ENCODE results near the gene WHRN. TPM values are rescaled to one million over a fixed set of nuclear protein-coding genes. Genes with fewer than 3 reads are reported as not detected.

WHRN gene
- polyA plus RNA-seq, 3 donors, result 11.0 to 15.1 (median 13.6) TPM

DNA sequence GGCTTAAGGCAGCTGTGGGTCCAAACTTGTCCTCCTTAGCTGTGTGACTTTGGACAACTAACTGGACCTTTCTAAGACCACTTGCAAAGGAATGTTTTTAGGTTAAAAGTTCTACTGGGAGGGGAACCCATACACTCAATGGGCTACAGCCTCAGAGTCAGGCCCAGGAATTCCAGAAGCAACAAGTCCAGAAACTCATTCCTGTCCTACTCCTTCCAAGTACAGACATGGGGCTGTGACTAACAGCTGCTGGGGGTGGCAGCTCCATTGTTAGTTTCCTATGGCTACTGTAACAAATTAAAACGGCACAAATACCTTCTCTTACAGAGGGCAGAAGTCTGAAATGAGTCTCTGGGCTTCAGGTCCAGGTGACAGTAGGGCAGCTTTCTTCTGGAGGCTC lies 105.1 kb downstream of the WHRN start:
- no peak for DNase-seq

DNA sequence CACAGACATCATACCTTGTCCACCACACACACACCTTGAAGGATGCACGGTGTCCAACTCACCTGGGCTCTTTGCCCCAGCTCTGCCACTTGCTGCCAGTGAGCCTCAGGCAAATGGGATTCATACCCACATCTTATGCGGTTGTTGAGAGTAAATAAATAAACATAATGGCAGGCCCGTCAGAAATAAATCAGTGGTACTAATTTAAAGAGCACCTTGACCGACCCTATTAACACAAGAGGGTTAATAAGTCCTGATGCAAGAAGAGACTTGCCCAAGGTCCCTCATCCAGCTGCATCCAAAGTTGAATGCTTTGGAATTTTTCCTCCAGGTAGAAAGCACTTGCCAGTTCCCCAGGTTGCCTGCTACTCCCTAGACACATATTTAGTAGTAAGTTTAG lies 105.9 kb downstream of the WHRN start:
- no peak for DNase-seq

DNA sequence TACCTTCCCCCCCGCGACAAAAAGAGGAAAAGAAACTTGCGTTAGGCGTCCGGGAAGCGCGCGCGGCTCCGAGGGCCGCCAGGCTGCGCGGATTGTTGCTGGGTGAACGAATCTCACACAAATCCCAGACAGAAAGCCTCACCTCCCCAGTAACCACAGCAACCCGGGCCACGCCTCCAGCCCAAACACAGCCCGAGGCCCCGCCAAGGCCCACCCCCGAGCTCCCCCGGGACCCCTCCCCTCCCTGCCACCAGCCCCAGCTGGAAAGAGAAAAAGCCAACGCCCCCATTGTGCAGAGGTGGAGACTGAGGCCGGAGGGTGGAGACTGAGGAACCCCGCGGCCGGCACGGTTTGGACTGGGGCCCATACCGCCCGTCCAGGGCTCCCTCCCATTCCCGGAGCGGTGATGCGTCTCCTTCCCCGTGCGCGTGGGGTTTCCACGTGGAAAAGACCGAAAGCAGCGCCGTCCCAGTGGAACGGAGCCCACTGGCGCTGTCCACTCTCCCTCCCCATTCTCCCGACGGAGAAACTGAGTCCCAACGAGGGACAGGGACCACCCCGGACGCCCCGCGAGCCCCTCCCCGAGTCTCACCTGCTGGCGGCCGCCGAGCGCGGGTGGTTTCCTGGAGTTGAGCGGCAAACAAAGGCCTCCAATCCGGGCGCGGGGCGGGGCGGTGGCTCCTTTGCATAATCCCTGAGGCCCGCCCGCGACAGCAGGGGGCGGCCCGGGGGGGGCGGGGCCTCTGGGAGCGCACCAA lies 107.2 kb downstream of the WHRN start:
- DNase-seq, result peak; percentile 93

DNA sequence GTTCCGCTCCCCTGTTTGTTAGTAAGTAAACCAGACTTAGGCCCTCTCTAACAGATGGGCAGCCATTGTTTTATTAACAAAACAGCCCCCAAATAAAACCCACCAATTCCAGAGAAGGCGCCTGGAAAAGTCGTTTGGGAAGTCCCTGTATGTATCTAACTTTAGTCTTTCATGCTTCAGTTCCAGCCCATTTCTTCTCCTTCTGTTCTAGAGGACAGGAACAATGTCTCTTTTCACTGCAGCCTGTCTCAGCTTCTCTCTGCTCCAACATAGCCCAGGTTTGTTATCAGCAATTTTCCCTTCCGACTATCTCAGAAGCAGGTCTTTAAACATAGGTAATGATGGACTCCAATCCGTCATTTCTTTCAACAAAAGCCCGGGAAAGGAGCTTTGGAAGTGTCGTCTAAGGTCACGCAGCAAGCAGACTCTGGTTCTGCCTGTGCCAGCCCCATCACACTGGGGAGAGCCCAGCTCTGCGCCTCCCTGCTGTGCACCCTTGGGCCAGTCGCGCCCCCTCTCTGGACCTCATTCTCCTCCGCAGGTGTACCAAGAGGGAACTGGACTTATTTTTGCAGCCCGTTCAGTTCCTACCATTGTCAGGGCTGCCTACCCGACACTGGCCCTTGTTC lies 107.9 kb downstream of the WHRN start:
- no peak for DNase-seq

DNA sequence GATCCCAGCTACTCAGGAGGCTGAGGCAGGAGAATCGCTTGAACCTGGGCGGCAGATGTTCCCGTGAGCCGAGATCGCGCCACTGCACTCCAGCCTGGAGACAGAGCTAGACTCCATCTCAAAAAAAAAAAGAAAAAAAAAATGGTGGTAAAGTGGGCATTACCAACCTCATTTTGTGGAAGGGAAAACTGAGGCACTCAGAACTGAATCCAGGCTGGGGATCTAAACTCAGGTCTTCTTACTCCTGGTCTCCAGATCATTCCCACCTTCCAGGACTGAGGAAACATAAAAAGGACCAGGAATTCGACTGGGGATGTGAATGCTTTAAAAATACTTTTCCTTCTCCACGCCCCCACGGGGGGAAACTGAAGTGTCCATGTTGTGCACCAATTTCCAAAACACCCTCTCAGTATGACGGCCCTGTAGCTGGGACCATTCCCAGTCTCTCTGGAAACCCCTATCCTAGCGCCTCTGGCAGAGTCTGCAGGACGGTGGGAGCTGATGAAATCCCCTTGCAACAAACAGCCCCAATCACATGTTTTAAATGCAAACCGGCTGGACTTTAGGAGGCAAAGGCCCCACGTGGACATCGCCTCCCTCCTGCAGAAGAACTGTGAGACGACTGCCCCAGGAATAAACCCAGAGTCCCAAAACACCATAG lies 108.6 kb downstream of the WHRN start:
- DNase-seq, result no peak

DNA sequence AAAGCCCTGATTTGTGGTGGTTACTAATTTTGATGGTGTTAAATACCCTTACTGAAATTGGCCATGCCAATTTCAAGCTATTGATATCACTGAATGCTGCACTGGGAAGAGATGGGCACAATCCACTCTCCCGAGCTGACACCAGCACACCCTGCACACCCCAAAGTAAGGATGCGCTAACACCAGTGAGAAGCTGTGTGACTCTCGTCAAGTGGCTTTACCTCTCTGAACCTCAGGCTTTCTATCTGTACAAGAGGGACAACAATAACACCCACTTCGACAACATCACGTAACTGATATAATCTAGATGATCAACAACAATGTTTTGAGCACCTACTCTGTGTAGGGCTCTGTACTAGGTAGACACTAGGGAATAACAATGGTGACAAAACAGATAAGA lies 109.5 kb downstream of the WHRN start:
- DNase-seq, result no peak

DNA sequence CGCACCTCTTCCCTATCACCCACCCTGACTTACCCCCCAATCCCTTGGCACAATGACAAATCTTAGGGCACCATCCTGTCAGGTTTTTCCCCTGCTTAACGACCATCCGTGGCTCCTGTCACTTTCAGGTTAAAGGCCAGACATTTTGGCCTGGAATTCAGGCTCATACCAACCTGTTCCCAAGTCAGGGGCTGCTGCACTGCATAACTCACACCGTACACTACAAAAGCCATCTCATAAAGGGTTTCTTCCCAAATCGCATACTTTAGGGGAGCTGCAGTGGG lies 110.0 kb downstream of the WHRN start:
- no peak for DNase-seq

DNA sequence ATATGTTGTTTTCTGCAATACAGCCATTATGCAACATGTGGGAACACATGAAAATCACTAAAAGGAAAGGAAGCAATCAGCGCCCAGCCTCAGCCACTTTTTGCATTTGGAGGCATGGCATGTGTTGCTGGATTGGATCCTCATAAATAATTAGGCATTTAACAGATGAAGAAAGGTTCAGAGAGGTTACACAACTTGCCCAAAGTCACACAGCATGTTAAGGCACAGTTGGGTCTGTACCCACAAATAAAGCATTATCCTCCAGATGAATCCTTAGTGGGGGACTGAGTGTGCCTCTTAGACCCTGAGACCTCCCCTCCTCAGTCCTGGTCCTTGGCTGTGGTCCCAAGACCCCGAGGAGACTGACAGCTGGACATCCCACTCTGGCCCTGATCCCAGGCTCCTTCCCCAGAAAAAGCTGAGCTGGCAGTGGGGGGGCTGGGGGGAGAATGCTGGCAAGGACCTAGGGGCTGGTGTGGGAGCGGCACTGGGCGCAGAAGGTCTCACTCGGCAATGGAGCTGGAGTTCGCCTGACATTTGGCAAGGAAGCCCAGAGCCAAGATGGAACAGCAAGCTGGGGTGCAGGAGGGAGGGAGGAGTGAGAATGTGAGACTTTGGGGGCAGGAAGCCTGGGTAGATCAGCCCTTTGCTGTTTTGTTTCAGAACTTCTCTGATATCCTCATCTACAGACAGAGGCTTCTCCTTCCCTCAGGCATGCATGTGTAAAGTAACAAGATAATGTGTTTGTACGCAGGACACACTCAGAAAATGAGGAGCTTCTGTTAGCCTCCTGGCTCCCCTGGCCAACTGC lies 110.5 kb downstream of the WHRN start:
- no peak for DNase-seq

DNA sequence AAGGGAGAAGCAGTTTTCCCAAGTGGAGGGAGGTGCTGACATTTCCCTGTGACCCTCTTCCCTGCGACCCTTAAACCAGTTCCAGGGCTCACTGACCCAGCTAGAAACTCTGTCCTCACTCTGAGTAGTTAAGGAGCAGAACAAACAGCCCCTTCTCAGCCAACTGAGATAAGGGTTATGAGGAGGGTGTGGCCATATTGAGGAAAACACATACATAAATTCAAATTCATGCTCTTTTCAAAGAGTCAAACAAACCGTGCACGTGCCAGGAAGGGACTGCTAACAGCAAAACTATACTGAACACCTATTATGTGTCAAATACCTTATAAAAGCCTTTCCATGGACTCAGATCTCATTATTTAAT lies 112.5 kb downstream of the WHRN start:
- no peak for DNase-seq

DNA sequence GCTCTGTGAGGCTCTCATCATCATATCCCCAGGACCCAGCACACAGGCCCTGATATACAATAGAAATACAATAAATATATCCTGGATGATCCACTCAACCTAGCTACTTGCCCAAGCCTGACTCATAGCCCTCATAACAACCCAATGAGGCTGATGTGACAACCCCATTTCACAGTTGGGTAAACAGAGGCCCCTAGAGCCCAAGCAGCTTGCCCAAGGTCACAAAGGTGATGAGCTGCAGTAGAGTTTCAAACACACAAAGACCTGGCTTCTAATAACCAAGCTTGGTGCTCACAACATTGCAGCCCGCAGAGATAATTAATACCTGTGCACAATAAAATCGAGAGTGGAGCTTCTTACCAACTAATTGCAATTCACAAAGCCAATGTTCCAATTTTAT lies 114.3 kb downstream of the WHRN start:
- no peak for DNase-seq

DNA sequence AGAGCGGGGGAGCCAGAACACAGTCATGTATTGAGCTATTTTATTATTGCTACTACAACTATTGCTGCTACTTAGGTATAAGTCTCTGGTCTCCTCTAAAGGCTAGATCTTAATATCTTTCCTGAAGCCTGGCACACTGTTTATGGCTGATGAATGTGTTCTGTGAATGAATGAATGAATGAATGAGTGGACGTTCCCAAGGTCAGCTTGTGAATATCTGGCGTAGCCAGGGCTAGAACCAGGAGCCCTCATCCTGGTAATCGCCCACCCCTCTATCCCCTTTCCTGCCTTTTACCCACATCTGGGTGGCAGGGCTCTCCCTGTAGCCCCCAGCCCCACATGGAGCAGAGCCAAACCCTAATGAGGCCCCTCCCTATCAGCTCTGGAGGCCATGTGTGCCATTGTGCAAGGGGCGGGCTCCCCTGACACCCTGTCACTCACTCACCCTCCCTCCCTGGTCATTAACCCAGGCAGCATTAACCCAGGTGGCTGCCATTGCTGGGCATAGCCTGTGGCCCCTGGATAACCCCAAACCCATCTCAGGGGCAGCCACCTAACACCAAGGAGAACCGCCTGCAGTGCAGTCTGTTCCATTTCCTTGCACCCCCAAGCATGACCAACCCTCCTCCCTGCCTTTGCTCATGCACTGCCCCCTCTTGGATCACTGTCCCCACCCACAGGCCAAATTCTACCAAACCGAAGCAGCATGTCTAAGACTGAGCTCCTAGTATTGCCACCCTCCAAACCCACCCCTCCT lies 115.5 kb downstream of the WHRN start:
- no peak for DNase-seq

DNA sequence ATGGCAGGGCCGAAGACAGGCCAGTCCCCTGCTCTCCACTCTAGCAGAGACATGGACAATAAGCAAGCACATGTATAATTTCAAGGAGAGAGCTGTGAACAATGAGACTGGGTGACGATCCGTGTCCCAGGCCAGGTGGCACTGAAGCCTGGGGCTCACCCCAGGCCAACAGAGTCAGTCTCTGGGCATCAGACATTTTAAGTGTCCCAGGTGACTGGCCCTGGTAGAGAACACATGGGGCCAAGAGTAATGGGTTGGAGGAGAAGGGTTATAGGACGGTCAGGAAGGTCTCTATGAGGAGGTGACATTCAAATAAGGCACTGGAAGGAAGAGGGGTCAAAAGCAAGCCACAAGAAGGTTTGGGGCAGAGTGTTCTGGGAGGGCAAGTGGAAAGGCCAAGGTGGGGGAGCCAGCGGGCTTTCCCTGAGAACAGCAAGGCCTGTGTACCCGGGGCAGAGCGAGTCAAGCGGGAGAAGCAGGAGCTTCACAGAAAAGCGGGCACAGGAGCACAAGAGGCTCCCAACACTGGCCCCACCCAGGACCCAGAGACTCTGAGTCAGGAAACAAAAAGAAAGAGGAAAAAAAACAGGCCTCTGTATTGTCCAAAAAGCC lies 116.4 kb downstream of the WHRN start:
- no peak for DNase-seq

DNA sequence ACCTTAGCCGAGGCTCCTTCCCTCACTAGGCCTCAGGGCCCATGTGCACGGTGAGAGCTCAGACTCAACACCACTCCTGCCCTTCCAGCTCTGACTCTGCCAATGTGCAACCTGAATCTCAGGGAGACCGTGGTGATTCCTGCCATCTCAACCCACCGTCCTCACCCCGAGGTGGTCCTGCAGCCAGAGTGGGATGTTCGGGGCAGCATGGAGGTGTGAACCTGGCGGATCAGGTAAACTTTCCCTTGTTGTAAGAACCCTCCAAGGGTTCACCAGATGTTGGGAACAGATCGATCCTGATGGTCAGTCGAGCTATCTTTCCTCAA lies 117.0 kb downstream of the WHRN start:
- DNase-seq, result no peak

DNA sequence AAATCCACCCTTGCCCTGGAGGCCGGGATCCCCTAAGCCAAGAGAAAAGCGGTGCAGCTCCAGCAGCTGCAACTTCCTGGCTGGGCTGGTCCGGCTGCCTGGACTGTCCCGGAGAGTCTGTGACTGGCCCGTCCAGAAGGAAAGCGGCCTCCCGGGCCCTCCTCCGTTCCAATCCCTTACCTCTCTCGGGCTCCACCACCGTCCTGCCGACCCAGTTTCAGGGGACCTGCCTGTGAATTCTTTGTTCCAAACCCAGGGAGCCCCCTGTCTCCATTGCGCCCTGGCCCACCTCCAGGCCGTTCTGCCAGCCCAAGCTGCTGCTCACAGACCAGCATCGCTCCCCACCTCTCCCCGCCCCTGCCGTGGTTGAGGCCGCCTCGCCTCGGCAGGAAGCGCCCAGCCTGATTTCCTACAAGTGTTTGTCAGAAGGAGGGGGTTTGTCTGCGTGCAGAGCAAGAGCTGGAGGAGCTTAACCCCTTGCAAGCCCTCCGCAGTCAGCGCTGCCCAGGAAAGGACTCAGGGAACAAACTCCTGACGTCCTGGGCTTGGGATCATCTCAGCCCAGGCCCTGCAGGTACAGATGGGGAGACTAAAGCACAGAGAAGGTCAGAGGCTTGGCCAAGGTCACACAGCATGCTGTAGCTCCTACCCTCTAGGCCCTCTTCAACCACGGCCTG lies 117.5 kb downstream of the WHRN start, which contains the start of gene AKNA:
Gene AKNA (minus strand): TSS at position 303 of the 677 bp plus-strand sequence. CDS start 6,649 bp downstream, outside the sequence.
- peak; percentile 72 for DNase-seq

DNA sequence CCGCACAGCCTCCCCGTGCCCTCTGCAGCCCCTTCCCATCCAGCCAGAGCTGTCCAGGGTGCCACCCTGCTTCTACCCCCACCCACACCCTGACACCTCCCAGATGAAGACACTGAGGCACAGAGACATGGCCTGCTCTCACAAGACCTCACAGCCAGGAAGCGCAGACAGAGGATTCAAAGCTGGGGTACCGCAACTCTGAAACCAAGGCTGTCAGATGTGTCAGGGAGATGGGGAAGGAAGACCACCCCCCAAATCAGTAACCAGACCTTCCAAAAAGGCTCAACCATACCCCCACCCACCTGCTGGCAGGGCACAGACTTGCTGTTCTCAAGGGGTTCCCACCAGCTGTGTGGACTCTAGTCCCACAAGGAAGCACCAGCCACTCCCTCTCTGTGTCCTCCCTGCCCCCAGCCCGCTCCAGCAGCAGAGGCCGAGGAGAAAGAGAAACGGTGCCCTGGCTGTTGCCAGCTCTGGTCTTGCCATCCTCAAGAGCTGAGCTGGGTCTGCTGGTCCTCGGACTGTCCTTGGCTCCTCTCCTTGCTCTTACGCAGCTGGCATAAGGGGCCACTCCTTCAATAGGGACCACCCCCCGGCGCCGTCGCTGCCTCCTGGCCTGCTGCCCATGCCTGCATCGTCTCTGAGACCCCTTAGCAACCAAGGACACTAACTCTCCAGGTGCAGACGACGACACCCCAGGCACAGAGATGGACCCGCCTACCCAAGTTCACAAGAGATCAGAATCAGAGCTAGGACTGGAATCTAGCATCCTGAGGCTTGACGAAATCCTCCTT lies 118.2 kb downstream of the WHRN start:
- DNase-seq, result no peak

DNA sequence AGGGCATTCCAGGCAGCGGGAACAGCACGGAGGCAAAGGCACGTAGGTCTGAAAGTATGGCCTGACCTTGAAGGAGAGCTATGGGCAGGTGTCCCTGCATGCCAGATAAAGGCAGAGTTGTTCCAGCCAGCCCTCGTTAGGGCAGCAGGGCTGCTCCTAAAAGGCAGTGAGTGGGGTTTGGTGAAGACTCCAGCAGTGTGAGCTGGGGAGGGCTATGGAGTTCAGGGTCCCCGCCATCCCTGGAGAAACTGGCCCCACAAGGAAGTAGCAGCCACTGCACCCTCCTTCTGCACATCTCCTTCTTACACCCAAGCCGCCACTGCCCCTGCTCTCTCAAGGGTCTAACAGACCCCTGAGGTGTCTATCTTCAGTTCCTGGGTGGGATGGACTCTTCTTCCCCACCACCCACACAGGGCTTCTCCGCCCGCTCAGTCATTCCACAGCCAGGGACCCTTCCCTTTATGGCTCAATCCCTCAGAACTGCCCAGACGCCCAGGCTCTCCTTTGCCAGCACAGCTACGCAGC lies 118.8 kb downstream of the WHRN start:
- DNase-seq, result no peak

DNA sequence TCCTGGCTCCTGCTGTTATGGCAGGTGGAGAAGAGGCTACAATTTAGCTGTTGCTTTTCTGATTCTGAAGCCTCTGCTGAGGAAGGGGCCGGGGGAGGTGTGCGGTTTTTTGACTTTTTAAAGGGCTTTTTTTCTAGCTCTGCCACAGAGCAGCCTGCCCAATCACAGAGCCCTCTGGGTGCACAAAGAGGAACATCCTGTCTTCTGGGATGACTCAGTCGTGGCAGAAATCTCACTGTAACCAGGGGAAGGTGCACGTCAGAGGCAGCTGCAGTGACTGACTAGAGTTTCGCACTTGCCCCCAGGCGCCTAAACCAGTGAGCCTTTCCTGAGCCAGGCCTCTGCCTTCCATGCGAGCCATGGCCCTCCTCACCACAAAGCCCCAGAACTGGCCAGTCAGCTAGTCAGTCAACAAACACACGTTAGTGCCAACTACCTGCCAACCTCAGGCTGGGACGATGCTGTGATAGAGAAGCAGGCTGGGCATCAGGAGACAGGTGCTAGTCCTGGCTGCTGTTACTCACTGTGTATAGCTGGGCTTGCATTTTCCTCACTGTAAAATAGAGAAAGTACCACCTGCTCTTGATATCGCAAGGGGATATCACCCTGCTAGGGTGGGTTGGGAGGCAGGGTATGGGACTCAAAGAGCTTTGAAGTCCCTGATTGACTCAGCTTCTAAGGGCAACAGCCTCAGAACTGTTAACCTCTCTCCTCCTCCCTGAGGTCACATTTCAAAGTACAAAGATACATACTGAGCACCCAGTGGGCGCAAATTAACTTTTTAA lies 119.7 kb downstream of the WHRN start:
- no peak for DNase-seq

DNA sequence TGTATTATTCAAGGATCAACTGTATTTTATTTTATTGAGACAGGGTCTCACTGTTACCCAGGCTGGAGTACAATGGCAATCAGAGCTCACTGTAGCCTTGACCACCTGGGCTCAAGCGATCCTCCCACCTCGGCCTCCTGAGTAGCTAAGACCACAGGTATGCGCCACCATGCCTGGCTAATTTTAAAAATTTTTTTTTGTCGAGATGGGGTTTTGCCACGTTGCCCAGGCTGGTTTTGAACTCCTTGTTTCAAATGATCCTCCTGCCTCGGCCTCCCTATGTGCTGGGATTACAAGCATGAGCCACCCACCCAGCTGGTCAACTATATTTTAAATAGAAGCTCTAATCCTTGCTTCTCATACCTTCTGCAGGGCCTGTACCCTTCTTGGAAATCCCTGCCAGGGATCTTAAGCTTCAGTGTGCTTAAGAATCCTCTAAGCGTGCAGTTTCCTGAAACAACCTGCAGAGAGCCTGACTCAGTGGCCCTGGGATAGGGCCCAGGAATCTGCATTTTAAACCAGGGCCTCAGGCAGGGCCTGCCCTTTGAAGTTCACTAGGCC lies 120.4 kb downstream of the WHRN start:
- DNase-seq, result no peak

DNA sequence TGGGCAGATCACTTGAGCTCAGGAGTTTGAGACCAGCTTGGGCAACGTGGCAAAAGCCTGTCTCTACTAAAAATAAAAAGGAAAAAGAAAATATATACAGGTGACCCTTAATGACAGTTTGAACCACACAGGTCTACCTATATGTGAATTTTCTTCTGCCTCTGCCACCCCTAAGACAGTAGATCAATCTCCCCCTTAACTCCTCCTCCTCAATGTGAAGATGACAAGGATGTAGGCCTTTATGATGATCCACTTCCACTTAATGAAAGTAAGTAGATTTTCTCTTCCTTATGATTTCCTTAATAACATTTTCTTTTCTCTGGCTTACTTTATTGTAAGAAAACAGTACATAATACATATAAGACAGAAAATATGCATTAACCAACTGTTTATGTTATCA lies 120.9 kb downstream of the WHRN start:
- DNase-seq, result no peak

Data from renal pelvis (tissue), 4 donors.